ENCODE measurements around the gene FDXR. TPM values are rescaled to one million over a fixed set of nuclear protein-coding genes. Genes with fewer than 3 reads are reported as not detected.

Gene FDXR
- total RNA-seq (8.2 TPM), polyA plus RNA-seq (14.1 TPM)
- long read RNA-seq, donor 1: 0 reads
- long read RNA-seq, donor 2: 0 reads
- long read RNA-seq, donor 3, partial matches to known transcripts: 0 of 4 reads
- long read RNA-seq, donor 3, other reads (novel, unspliced or antisense): 0 of 4 reads
- long read RNA-seq, donor 4: 0 reads
- long read RNA-seq, donor 5, partial matches to known transcripts: 0 of 4 reads
- long read RNA-seq, donor 5, other reads (novel, unspliced or antisense): 0 of 4 reads
- long read RNA-seq, donor 6, partial matches to known transcripts: 0 of 1 reads
- long read RNA-seq, donor 6, other reads (novel, unspliced or antisense): 0 of 1 reads
- long read RNA-seq, donor 7, partial matches to known transcripts: 0 of 3 reads
- long read RNA-seq, donor 7, other reads (novel, unspliced or antisense): 0 of 3 reads
- long read RNA-seq, donor 8, partial matches to known transcripts: 0 of 1 reads
- long read RNA-seq, donor 8, other reads (novel, unspliced or antisense): 0 of 1 reads
- long read RNA-seq, donor 9: 0 reads
- long read RNA-seq, donor 10, partial matches to known transcripts: 0 of 3 reads
- long read RNA-seq, donor 10, other reads (novel, unspliced or antisense): 0 of 3 reads

- Histone ChIP-seq H3K9me3 (ENCODE audit: control insufficient read depth in 2 of 2, insufficient read depth in 1 of 2, low read length in 1 of 2) (no peaks in the 10 kb centered on the region), H3K36me3 (ENCODE audit: control insufficient read depth in 2 of 2, insufficient read depth in 2 of 2, low read length in 1 of 2) (no peaks in the 10 kb centered on the region), H3K4me3 (ENCODE audit: low read length in 2 of 2) (peak within 1 kb of the TSS; percentile 59 to 60), H3K27ac (ENCODE audit: low read depth in 1 of 2, low read length in 1 of 2) (peak within 1 kb of the TSS; percentile 60 to 66), H3K27me3 (ENCODE audit: control insufficient read depth in 2 of 2, insufficient read depth in 1 of 2, low read length in 1 of 2) (peaks cover 0 to 3% of the 10 kb centered on the region in 2 donors), H3K4me1 (ENCODE audit: control insufficient read depth in 2 of 2, insufficient read depth in 2 of 2, low read length in 2 of 2) (peaks cover 13 to 18% of the 10 kb centered on the region in 2 donors)
- WGBS: 7% methylated on average over 38 of the region's 38 CpGs
- DNase-seq (ENCODE audit: low read depth in 6 of 9, low spot score in 9 of 9): peak in 1 of 9 donors; percentile 13
These were observed at the start of gene FDXR for GRCh38 chr17:74872313-74873036. FDXR (minus strand) TSS chr17:74872994; CDS start chr17:74872944, 50 bp downstream.

- peaks cover 0 to 9% of the 10 kb centered on the region in 2 donors for H3K4me1 ChIP-seq (ENCODE audit: control insufficient read depth in 2 of 2, insufficient read depth in 2 of 2, low read length in 2 of 2)
- no peak for DNase-seq (ENCODE audit: low read depth in 6 of 9, low spot score in 9 of 9)
- H3K4me3 ChIP-seq (ENCODE audit: low read length in 2 of 2): no peak overlapping the region
- H3K9me3 ChIP-seq (ENCODE audit: control insufficient read depth in 2 of 2, insufficient read depth in 1 of 2, low read length in 1 of 2): peaks cover 0 to 2% of the 10 kb centered on the region in 2 donors
- no peaks in the 10 kb centered on the region for H3K36me3 ChIP-seq (ENCODE audit: control insufficient read depth in 2 of 2, insufficient read depth in 2 of 2, low read length in 1 of 2)
- 77% methylated on average over 6 of the region's 6 CpGs for WGBS
- H3K27ac ChIP-seq (ENCODE audit: low read depth in 1 of 2, low read length in 1 of 2): no peak overlapping the region
- H3K27me3 ChIP-seq (ENCODE audit: control insufficient read depth in 2 of 2, insufficient read depth in 1 of 2, low read length in 1 of 2): peaks cover 43 to 91% of the 10 kb centered on the region in 2 donors
These were observed 49.4 kb upstream of the FDXR start for GRCh38 chr17:74922172-74922571.

GRCh38 chr17:74921769-74922168 lies 49.0 kb upstream of the FDXR start:
- peaks cover 42 to 91% of the 10 kb centered on the region in 2 donors for H3K27me3 ChIP-seq (ENCODE audit: control insufficient read depth in 2 of 2, insufficient read depth in 1 of 2, low read length in 1 of 2)
- no peak overlapping the region for H3K4me3 ChIP-seq (ENCODE audit: low read length in 2 of 2)
- peaks cover 0 to 9% of the 10 kb centered on the region in 2 donors for H3K4me1 ChIP-seq (ENCODE audit: control insufficient read depth in 2 of 2, insufficient read depth in 2 of 2, low read length in 2 of 2)
- no peak overlapping the region for H3K27ac ChIP-seq (ENCODE audit: low read depth in 1 of 2, low read length in 1 of 2)
- no peaks in the 10 kb centered on the region for H3K36me3 ChIP-seq (ENCODE audit: control insufficient read depth in 2 of 2, insufficient read depth in 2 of 2, low read length in 1 of 2)
- H3K9me3 ChIP-seq (ENCODE audit: control insufficient read depth in 2 of 2, insufficient read depth in 1 of 2, low read length in 1 of 2): peaks cover 2 to 3% of the 10 kb centered on the region in 2 donors
- 96% methylated on average over 2 of the region's 2 CpGs for WGBS
- DNase-seq (ENCODE audit: low read depth in 6 of 9, low spot score in 9 of 9): no peak

GRCh38 chr17:74921026-74921681 lies 48.4 kb upstream of the FDXR start:
- H3K4me1 ChIP-seq (ENCODE audit: control insufficient read depth in 2 of 2, insufficient read depth in 2 of 2, low read length in 2 of 2): peaks cover 0 to 9% of the 10 kb centered on the region in 2 donors
- peaks cover 2 to 3% of the 10 kb centered on the region in 2 donors for H3K9me3 ChIP-seq (ENCODE audit: control insufficient read depth in 2 of 2, insufficient read depth in 1 of 2, low read length in 1 of 2)
- DNase-seq (ENCODE audit: low read depth in 6 of 9, low spot score in 9 of 9): no peak
- no peaks in the 10 kb centered on the region for H3K36me3 ChIP-seq (ENCODE audit: control insufficient read depth in 2 of 2, insufficient read depth in 2 of 2, low read length in 1 of 2)
- no peak overlapping the region for H3K4me3 ChIP-seq (ENCODE audit: low read length in 2 of 2)
- H3K27ac ChIP-seq (ENCODE audit: low read depth in 1 of 2, low read length in 1 of 2): no peak overlapping the region
- peaks cover 42 to 87% of the 10 kb centered on the region in 2 donors for H3K27me3 ChIP-seq (ENCODE audit: control insufficient read depth in 2 of 2, insufficient read depth in 1 of 2, low read length in 1 of 2)
- WGBS: 86% methylated on average over 19 of the region's 19 CpGs

- DNase-seq (ENCODE audit: low read depth in 6 of 9, low spot score in 9 of 9): no peak
- WGBS: 79% methylated on average over 6 of the region's 6 CpGs
- H3K27me3 ChIP-seq (ENCODE audit: control insufficient read depth in 2 of 2, insufficient read depth in 1 of 2, low read length in 1 of 2): peaks cover 38 to 84% of the 10 kb centered on the region in 2 donors
These were observed 47.8 kb upstream of the FDXR start for GRCh38 chr17:74920642-74921025.

GRCh38 chr17:74920306-74920620 lies 47.5 kb upstream of the FDXR start:
- Histone ChIP-seq H3K36me3 (ENCODE audit: control insufficient read depth in 2 of 2, insufficient read depth in 2 of 2, low read length in 1 of 2) (no peaks in the 10 kb centered on the region), H3K27me3 (ENCODE audit: control insufficient read depth in 2 of 2, insufficient read depth in 1 of 2, low read length in 1 of 2) (peaks cover 35 to 80% of the 10 kb centered on the region in 2 donors), H3K27ac (ENCODE audit: low read depth in 1 of 2, low read length in 1 of 2) (no peak overlapping the region), H3K4me3 (ENCODE audit: low read length in 2 of 2) (no peak overlapping the region), H3K4me1 (ENCODE audit: control insufficient read depth in 2 of 2, insufficient read depth in 2 of 2, low read length in 2 of 2) (peaks cover 0 to 9% of the 10 kb centered on the region in 2 donors), H3K9me3 (ENCODE audit: control insufficient read depth in 2 of 2, insufficient read depth in 1 of 2, low read length in 1 of 2) (peaks cover under 1 to 3% of the 10 kb centered on the region in 2 donors)
- DNase-seq (ENCODE audit: low read depth in 6 of 9, low spot score in 9 of 9): no peak
- 85% methylated on average over 27 of the region's 27 CpGs for WGBS

More at GRCh38 chr17:74920642-74921025, 47.8 kb upstream of the FDXR start:
- H3K27ac ChIP-seq (ENCODE audit: low read depth in 1 of 2, low read length in 1 of 2): no peak overlapping the region
- H3K4me3 ChIP-seq (ENCODE audit: low read length in 2 of 2): no peak overlapping the region
- H3K4me1 ChIP-seq (ENCODE audit: control insufficient read depth in 2 of 2, insufficient read depth in 2 of 2, low read length in 2 of 2): peaks cover 0 to 9% of the 10 kb centered on the region in 2 donors
- no peaks in the 10 kb centered on the region for H3K36me3 ChIP-seq (ENCODE audit: control insufficient read depth in 2 of 2, insufficient read depth in 2 of 2, low read length in 1 of 2)
- peaks cover 2 to 3% of the 10 kb centered on the region in 2 donors for H3K9me3 ChIP-seq (ENCODE audit: control insufficient read depth in 2 of 2, insufficient read depth in 1 of 2, low read length in 1 of 2)

GRCh38 chr17:74919440-74920305 lies 46.9 kb upstream of the FDXR start:
- Histone ChIP-seq H3K4me1 (ENCODE audit: control insufficient read depth in 2 of 2, insufficient read depth in 2 of 2, low read length in 2 of 2) (peaks cover 0 to 9% of the 10 kb centered on the region in 2 donors), H3K27me3 (ENCODE audit: control insufficient read depth in 2 of 2, insufficient read depth in 1 of 2, low read length in 1 of 2) (peaks cover 29 to 77% of the 10 kb centered on the region in 2 donors), H3K9me3 (ENCODE audit: control insufficient read depth in 2 of 2, insufficient read depth in 1 of 2, low read length in 1 of 2) (peaks cover 0 to 3% of the 10 kb centered on the region in 2 donors), H3K27ac (ENCODE audit: low read depth in 1 of 2, low read length in 1 of 2) (no peak overlapping the region), H3K36me3 (ENCODE audit: control insufficient read depth in 2 of 2, insufficient read depth in 2 of 2, low read length in 1 of 2) (no peaks in the 10 kb centered on the region), H3K4me3 (ENCODE audit: low read length in 2 of 2) (no peak overlapping the region)
- no peak for DNase-seq (ENCODE audit: low read depth in 6 of 9, low spot score in 9 of 9)
- 76% methylated on average over 67 of the region's 67 CpGs for WGBS

- WGBS: 98% methylated on average over 5 of the region's 5 CpGs
- peaks cover 0 to 3% of the 10 kb centered on the region in 2 donors for H3K9me3 ChIP-seq (ENCODE audit: control insufficient read depth in 2 of 2, insufficient read depth in 1 of 2, low read length in 1 of 2)
- no peak overlapping the region for H3K27ac ChIP-seq (ENCODE audit: low read depth in 1 of 2, low read length in 1 of 2)
- no peaks in the 10 kb centered on the region for H3K36me3 ChIP-seq (ENCODE audit: control insufficient read depth in 2 of 2, insufficient read depth in 2 of 2, low read length in 1 of 2)
- H3K4me3 ChIP-seq (ENCODE audit: low read length in 2 of 2): no peak overlapping the region
- peaks cover 0 to 9% of the 10 kb centered on the region in 2 donors for H3K4me1 ChIP-seq (ENCODE audit: control insufficient read depth in 2 of 2, insufficient read depth in 2 of 2, low read length in 2 of 2)
- DNase-seq (ENCODE audit: low read depth in 6 of 9, low spot score in 9 of 9): no peak
- H3K27me3 ChIP-seq (ENCODE audit: control insufficient read depth in 2 of 2, insufficient read depth in 1 of 2, low read length in 1 of 2): peaks cover 21 to 69% of the 10 kb centered on the region in 2 donors
These were observed 46.1 kb upstream of the FDXR start for GRCh38 chr17:74918906-74919305.
